Heart left ventricle (tissue), 16 donors: ENCODE data around the gene SLC7A4. TPM values are rescaled to one million over a fixed set of nuclear protein-coding genes. Genes with fewer than 3 reads are reported as not detected.

Experiments used
- ATAC-seq, 4 donors: fragments of 200-7000 bp; cut with Tn5 transposase; one replicate each; pipeline ENCODE4 v1.9.1; 2020 to 2022; ENCODE audit warnings: moderate library complexity in 4 of 4, mild to moderate bottlenecking in 3 of 4, moderate number of reproducible peaks in 1 of 4
- DNase-seq, 5 donors: peaks; one replicate each; pipeline ENCODE4 v3.0.0-alpha.2; 2020
- H3K27ac ChIP-seq, 12 donors: fragments of 200-600 bp; sonication (generic) in 4 of 12; one replicate each; pipeline versions ENCODE4 v1.5.0 to v1.8.0; 2016 to 2022; ENCODE audit warnings: mild to moderate bottlenecking in 2 of 12
- H3K27me3 ChIP-seq, 9 donors: fragments of 200-600 bp; sonication (generic) in 2 of 9; one replicate each; pipeline versions ENCODE4 v1.5.1 to v1.8.0; 2016 to 2022; ENCODE audit warnings: mild to moderate bottlenecking in 3 of 9
- H3K36me3 ChIP-seq, 9 donors: fragments of 200-600 bp; sonication (generic) in 2 of 9; one replicate each; pipeline versions ENCODE4 v1.5.0 to v1.8.0; 2018 to 2022; ENCODE audit warnings: mild to moderate bottlenecking in 2 of 9
- H3K4me1 ChIP-seq, 12 donors: fragments of 200-600 bp; sonication (generic) in 4 of 12; one replicate each; pipeline versions ENCODE4 v1.5.0 to v1.8.0; 2016 to 2022; ENCODE audit warnings: mild to moderate bottlenecking in 3 of 12
- H3K4me3 ChIP-seq, 12 donors: fragments of 200-600 bp; sonication (generic) in 4 of 12; one replicate each; pipeline versions ENCODE4 v1.5.0 to v1.8.0; 2017 to 2022; ENCODE audit warnings: mild to moderate bottlenecking in 9 of 12, moderate library complexity in 4 of 12
- H3K9me3 ChIP-seq, 12 donors: fragments of 200-600 bp; sonication (generic) in 4 of 12; one replicate each; pipeline versions ENCODE4 v1.5.0 to v1.8.0; 2016 to 2022; ENCODE audit warnings: mild to moderate bottlenecking in 1 of 12
- CTCF ChIP-seq, 12 donors: fragments of 200-600 bp; sonication (generic) in 4 of 12; IDR thresholded peaks; one replicate each; pipeline versions ENCODE4 v1.5.0 to v1.8.0; 2018 to 2022; ENCODE audit warnings: antibody characterized with exemption in 12 of 12, mild to moderate bottlenecking in 5 of 12
- POLR2A ChIP-seq, 2 donors: fragments of 450-650 bp; IDR thresholded peaks; one replicate each; pipeline ENCODE4 v1.6.1; 2017; ENCODE audit warnings: antibody characterized with exemption in 2 of 2, mild to moderate bottlenecking in 2 of 2, moderate library complexity in 2 of 2
- WGBS, 4 donors: extraction: QIAGEN DNeasy Blood & Tissue Kit in 2 of 4; methylation state at CpG; one replicate each; pipeline versions ENCODE4 v1.1.5 to v1.1.7; 2013 to 2018; 5-methylcytosine and 5-hydroxymethylcytosine counted together
- intact Hi-C, 10 donors: fragments of 100-400 bp; cut with DNase I; formaldehyde crosslinking; loops; one replicate each; pipeline versions ENCODE4 v1.11.1 to v1.14.2; 2022
- polyA plus RNA-seq, 2 donors: library from polyadenylated mRNA; stranded (reverse); fragments of 200-250 nt; gene quantifications; one replicate each; pipeline ENCODE4 v1.2.3, GENCODE V29; 2013
- total RNA-seq, 9 donors: library from RNA; depleted of rRNA in 2 of 9; stranded (reverse); fragments of >200 nt in 2 of 9; fragmentation: NEBNext Ultra II Directional in 3 of 9; extraction: Animal tissue kit (Norgen Biotek cat#: 25700) in 3 of 9; gene quantifications; one replicate each; pipeline versions ENCODE4 v1.1.0 to v1.2.4, GENCODE V29; 2016 to 2023
- donor health status: ischemic (EF 13 %, LVEDD 7.1; RV severe dilation, severe dysfunction).
- donor health status: healthy with polysubstance abuse.
- donor health status: DM: no; HTN: yes; CAD: no.
- donor health status: DM: no; HTN: no; CAD: no.
- donor health status: ischemic (EF 25% LVEDD 6.9; RV normal size, moderate dysfunction).
- donor health status: ischemic (EF 25% LVEDD 5.7; RV mildly dilated, moderate dysfunction).
- donor health status: healthy.
- donor health status: DM: yes; HTN: yes; CAD: no.
- donor health status: ischemic (EF 35%, LVEDD 5.7; RV mildly dilated, moderate dysfunction).
- donor health status: nonischemic (EF 11% LVEDD 7.7; RV severe dilation, severe dysfunction).
- donor health status: DM: yes; HTN: yes; CAD: no.
- donor health status: PGD.
- donor health status: ischemic (EF 29% LVEDD 5.4; RV normal size, mild dysfunction).
- donor health status: nonischemic (EF 23%, LVEDD 6.1; RV moderate dilation, normal function).

Gene SLC7A4
- total and polyA plus RNA-seq, 11 donors: 0.24 to 2.8 (median 0.31) TPM; not detected in 8

GRCh38 chr22:21022955-21023614, 9.3 kb downstream of the SLC7A4 start:
- no peaks in the 10 kb centered on the region for H3K9me3 ChIP-seq
- H3K36me3 ChIP-seq: no peaks in the 10 kb centered on the region
- TF ChIP-seq CTCF (IDR thresholded peaks at IDR 0.05) (no peak), POLR2A (IDR thresholded peaks at IDR 0.05) (no peak)
- H3K27ac ChIP-seq: no peak overlapping the region
- no peak for DNase-seq
- no peak for ATAC-seq
- WGBS, 4 donors: 81 to 89% (median 87%) methylated on average over 8 to 13 of the region's 13 CpGs
- H3K4me3 ChIP-seq: no peak overlapping the region
- H3K27me3 ChIP-seq: no peaks in the 10 kb centered on the region
- H3K4me1 ChIP-seq: peaks cover 0 to 4% (median 0%) of the 10 kb centered on the region in 12 donors
- intact Hi-C loops: no loop called here

- TF ChIP-seq POLR2A (IDR thresholded peaks at IDR 0.05) (no peak), CTCF (IDR thresholded peaks at IDR 0.05) (no peak)
- Histone ChIP-seq H3K36me3 (no peaks in the 10 kb centered on the region), H3K27ac (no peak overlapping the region), H3K9me3 (no peaks in the 10 kb centered on the region), H3K27me3 (no peaks in the 10 kb centered on the region), H3K4me1 (peaks cover 0 to 3% (median 0%) of the 10 kb centered on the region in 12 donors), H3K4me3 (no peak overlapping the region)
- ATAC-seq: no peak
- WGBS, 4 donors: 73 to 83% (median 78%) methylated on average over 4 to 10 of the region's 10 CpGs
- intact Hi-C loops: no loop called here
- no peak for DNase-seq
Observed at GRCh38 chr22:21022507-21022906, 9.9 kb downstream of the SLC7A4 start.

- no peaks in the 10 kb centered on the region for H3K9me3 ChIP-seq
- H3K4me1 ChIP-seq: peaks cover 0 to 2% (median 0%) of the 10 kb centered on the region in 12 donors
- 58 to 65% (median 62%) methylated on average over 7 of the region's 7 CpGs for WGBS, 4 donors
- no peak for TF ChIP-seq POLR2A (IDR thresholded peaks at IDR 0.05)
- peak in 4 of 12 donors; percentile 7 to 26 (median 17) for TF ChIP-seq CTCF (IDR thresholded peaks at IDR 0.05)
- no peaks in the 10 kb centered on the region for H3K27me3 ChIP-seq
- DNase-seq (no peak), ATAC-seq (no peak)
- intact Hi-C loops: no loop called here
- no peak overlapping the region for H3K4me3 ChIP-seq
- H3K27ac ChIP-seq: no peak overlapping the region
- no peaks in the 10 kb centered on the region for H3K36me3 ChIP-seq
Observed at GRCh38 chr22:21020802-21021429, 11.4 kb downstream of the SLC7A4 start.

DNA sequence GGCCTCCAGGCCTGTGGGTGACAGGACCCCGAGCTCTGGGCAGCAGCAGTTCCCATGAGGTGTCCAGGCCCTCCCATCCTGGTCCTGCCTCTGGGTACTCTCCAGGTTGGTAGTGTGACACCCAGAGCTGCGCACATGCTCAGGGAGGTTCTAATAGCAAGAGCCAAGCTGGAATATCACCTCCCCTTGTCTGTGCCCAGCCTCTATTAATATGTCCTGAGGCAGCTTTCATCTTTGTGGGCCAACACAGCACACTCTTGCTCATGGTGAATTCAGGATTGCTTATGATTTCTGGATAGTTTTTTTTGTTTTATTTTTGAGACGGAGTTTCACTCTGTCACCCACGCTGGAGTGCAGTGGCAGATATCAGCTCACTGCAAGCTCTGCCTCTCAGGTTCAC, 14.0 kb downstream of the SLC7A4 start:
- Histone ChIP-seq H3K9me3 (no peaks in the 10 kb centered on the region), H3K27me3 (no peaks in the 10 kb centered on the region), H3K4me3 (no peak overlapping the region), H3K36me3 (no peaks in the 10 kb centered on the region), H3K27ac (no peak overlapping the region), H3K4me1 (peaks cover 3 to 27% (median 20%) of the 10 kb centered on the region in 12 donors)
- DNase-seq (no peak), ATAC-seq (no peak)
- TF ChIP-seq CTCF (IDR thresholded peaks at IDR 0.05): no peak
- TF ChIP-seq POLR2A (IDR thresholded peaks at IDR 0.05): no peak
- intact Hi-C loops: loop anchor here in 1 of 10 donors (10.0 kb wide), 2 partner anchors 54 to 134 kb away; partner anchors contain the start of gene AIFM3
- 92 to 95% (median 93%) methylated on average over 4 of the region's 4 CpGs for WGBS, 4 donors
